Vagina (tissue), 2 donors: ENCODE data around the gene SCN5A.

Experiments
- CTCF ChIP-seq, 3 experiments: fragments of 450-650 bp in 2 of 3; fragments of 200-600 bp in 1 of 3; sonication (generic) in 1 of 3; IDR thresholded peaks; one replicate each; pipeline ENCODE4 v1.5.1; 2017 to 2019; ENCODE audit warnings: antibody characterized with exemption in 3 of 3, mild to moderate bottlenecking in 2 of 3, moderate library complexity in 2 of 3
- POLR2A ChIP-seq, 2 donors: fragments of 450-650 bp; IDR thresholded peaks; one replicate each; pipeline ENCODE4 v1.6.1; 2017; ENCODE audit warnings: antibody characterized with exemption in 2 of 2, mild to moderate bottlenecking in 2 of 2, moderate library complexity in 2 of 2
- POLR2AphosphoS5 ChIP-seq, 2 donors: sonication (generic); formaldehyde crosslinking; IDR thresholded peaks; one replicate each; pipeline ENCODE4 v1.9.0; 2017; ENCODE audit warnings: antibody characterized with exemption in 2 of 2, mild to moderate bottlenecking in 2 of 2, low read depth in 1 of 2; ENCODE audit not compliant: insufficient read depth in 1 of 2

- TF ChIP-seq CTCF (IDR thresholded peaks at IDR 0.05), result no peak
- TF ChIP-seq POLR2A (IDR thresholded peaks at IDR 0.05), result no peak
- TF ChIP-seq POLR2AphosphoS5 (IDR thresholded peaks at IDR 0.05; ENCODE audit: insufficient read depth in 1 of 2, low read depth in 1 of 2), result no peak
These were observed 70.9 kb downstream of the SCN5A start for GRCh38 chr3:38578551-38578950.
